Large intestine (tissue), 3 donors: ENCODE measurements around the gene POLA2. TPM values are rescaled to one million over a fixed set of nuclear protein-coding genes. Genes with fewer than 3 reads are reported as not detected.
"Not testable (repeated sequence)": the region's sequence is repeated elsewhere in the genome, so short reads cannot be mapped to it uniquely, and the experiment has no call there.

Experiments used
- DNase-seq, 2 donors: peaks; one replicate each; pipeline versions ENCODE4 v3.0.0 to v3.0.0-alpha.2; 2013
- H3K27ac ChIP-seq: one replicate; pipeline ENCODE4 v1.5.1; 2013; ENCODE audit warnings: low read length
- H3K27me3 ChIP-seq: 2 replicates; pipeline ENCODE4 v1.6.1; 2013; ENCODE audit warnings: low read length; ENCODE audit not compliant: control insufficient read depth, insufficient read depth
- H3K36me3 ChIP-seq: 2 replicates; pipeline ENCODE4 v1.6.1; 2013; ENCODE audit warnings: low read length; ENCODE audit not compliant: control insufficient read depth, insufficient read depth
- H3K4me1 ChIP-seq: one replicate; pipeline ENCODE4 v1.6.1; 2013; ENCODE audit warnings: low read length; ENCODE audit not compliant: control insufficient read depth, insufficient read depth
- H3K4me3 ChIP-seq: one replicate; pipeline ENCODE4 v1.5.1; 2013; ENCODE audit warnings: low read length
- H3K9me3 ChIP-seq: one replicate; pipeline ENCODE4 v1.6.1; 2013; ENCODE audit warnings: mild to moderate bottlenecking, low read depth, low read length, moderate library complexity; ENCODE audit not compliant: control insufficient read depth
- WGBS: methylation state at CpG from one replicate; pipeline ENCODE4 v1.1.5; 2013; ENCODE audit warnings: low lambda C conversion rate; ENCODE audit not compliant: insufficient coverage; 5-methylcytosine and 5-hydroxymethylcytosine counted together
- polyA plus RNA-seq: library from polyadenylated mRNA; unstranded; fragments of 120-200 nt; gene quantifications from one replicate; pipeline ENCODE4 v1.2.1, GENCODE V29; 2013

Gene POLA2
- polyA plus RNA-seq, 1 donor = 13.6 TPM

DNA sequence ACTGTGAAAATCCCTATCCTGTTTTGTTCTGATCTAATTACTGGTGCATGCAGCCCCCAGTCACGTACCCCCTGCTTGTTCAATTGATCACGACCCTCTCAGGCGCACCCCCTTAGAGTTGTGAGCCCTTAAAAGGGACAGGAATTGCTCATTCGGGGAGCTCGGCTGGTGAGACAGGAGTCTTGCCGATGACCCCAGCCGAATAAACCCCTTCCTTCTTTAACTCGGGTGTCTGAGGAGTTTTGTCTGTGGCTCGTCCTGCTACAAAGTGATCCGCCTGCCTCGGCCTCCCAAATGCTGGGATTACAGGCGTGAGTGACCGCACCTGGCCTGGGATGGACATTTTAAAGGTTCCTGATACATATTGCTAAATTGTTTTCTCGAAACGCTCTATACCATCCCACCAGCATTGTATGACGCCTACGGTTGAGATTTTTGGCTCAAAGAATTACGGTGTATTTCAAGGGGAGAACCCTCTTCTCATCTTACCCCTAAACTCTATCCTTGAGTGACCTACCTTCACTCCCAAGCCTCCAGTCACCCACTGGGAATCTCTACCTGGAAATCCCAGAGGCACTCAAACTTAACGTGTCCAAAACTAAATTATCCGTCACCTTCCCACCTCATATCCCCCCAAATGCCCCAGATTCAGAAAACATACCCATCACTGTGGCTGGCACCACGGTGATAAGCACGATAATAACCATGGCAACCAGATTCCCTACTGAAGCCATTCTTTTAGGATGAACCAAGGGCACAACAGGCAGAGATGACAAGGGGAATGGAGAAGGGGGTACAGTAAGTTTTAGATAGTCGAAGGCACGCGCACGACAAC is 789 bp upstream of the POLA2 start:
- Histone ChIP-seq H3K27ac (peak overlapping the region; percentile 56), H3K4me3 (peak overlapping the region; percentile 59), H3K36me3 (no peaks in the 10 kb centered on the region), H3K27me3 (no peaks in the 10 kb centered on the region), H3K4me1 (peaks cover 10% of the 10 kb centered on the region), H3K9me3 (no peaks in the 10 kb centered on the region)
- no peak for DNase-seq
- WGBS = no CpG with 5 or more reads among the region's 26 CpGs

DNA sequence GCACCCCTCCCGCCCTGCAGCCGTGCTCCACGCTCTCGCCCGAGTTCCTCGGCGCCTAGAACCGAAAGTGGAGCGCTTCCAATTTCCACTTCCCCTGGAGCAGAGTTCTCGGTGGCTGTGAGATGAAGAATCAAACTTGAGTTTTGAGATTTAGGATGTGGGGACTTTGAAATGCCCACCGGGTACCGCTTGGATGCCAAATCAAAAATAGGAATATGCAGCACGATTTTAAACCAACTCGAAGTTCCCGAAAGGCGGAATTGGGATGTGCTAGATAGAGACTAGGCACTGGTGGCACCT is 569 bp downstream of the POLA2 start:
- WGBS = 0% methylated on average over 4 of the region's 16 CpGs
- Histone ChIP-seq H3K9me3 (no peaks in the 10 kb centered on the region), H3K36me3 (peaks cover under 1% of the 10 kb centered on the region), H3K4me3 (peak overlapping the region; percentile 92), H3K27me3 (no peaks in the 10 kb centered on the region), H3K4me1 (peaks cover 10% of the 10 kb centered on the region), H3K27ac (peak overlapping the region; percentile 84)
- DNase-seq = no peak

DNA sequence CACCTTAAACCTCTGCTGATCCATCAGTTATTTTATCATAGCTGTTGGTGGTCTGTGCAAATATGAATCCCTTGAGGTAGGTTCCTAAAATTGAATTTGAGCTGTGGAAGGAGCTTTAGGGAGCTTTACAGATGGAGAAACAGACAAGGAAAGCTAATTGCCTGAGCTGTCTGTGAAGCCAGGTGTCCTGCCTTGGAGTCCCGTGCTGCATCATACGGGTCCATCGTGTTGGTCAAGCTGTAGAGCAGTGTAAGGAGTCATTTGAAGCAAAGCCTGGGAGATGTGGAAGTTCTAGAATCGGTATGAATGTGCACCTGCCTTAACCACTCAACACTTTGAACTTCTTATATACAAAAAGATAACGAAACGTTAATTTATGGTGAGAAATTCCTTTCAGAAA is 1.0 kb downstream of the POLA2 start:
- Histone ChIP-seq H3K4me1 (peaks cover 10% of the 10 kb centered on the region), H3K4me3 (peak overlapping the region; percentile 92), H3K9me3 (no peaks in the 10 kb centered on the region), H3K27ac (no peak overlapping the region), H3K36me3 (peaks cover 5% of the 10 kb centered on the region), H3K27me3 (no peaks in the 10 kb centered on the region)
- WGBS = 60% methylated on average over 1 of the region's 6 CpGs
- no peak for DNase-seq

DNA sequence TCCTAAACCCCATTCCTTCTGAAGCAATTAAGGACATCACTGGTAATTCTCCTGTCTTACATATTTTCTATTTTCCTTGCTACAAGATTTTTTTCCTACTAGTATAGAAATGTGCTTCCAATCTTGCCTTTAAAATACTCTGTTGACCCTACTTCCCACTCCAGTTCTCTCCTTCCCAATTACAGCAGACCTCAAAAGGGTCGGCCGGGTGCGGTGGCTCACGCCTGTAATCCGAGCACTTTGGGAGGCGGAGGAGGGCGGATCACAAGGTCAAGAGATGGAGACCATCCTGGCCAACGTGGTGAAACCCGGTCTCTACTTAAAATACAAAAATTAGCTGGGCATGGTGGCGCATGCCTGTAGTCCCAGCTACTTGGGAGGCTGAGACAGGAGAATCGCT is 3.0 kb downstream of the POLA2 start:
- H3K4me1 ChIP-seq, H3K27ac ChIP-seq, H3K27me3 ChIP-seq, H3K9me3 ChIP-seq, H3K4me3 ChIP-seq, DNase-seq: not testable (repeated sequence)
- H3K36me3 ChIP-seq = peaks cover 12% of the 10 kb centered on the region
- no CpG with 5 or more reads among the region's 11 CpGs for WGBS

DNA sequence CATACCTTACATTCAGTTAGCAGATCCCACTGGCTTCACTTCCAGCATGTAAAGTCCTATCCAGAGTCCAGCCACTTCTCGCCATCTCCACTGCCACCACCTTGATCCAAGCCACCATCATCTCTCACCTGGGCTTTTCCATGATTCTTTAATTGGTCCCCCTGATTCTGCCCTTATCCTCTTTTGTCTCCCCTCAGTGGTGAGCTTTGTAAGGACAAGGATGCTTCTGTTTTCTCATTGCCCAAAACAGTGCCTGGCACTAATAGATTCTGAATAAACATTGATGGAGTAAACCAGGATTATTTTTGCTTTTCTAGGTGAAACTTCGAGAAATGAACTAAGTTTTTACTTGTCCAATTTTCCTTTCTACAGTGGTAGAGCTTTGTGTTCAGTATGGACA is 4.4 kb downstream of the POLA2 start:
- H3K4me1 ChIP-seq = peaks cover 8% of the 10 kb centered on the region
- 86% methylated on average over 1 of the region's 2 CpGs for WGBS
- no peak overlapping the region for H3K27ac ChIP-seq
- DNase-seq = no peak
- no peak overlapping the region for H3K4me3 ChIP-seq
- H3K9me3 ChIP-seq = no peaks in the 10 kb centered on the region
- peaks cover 16% of the 10 kb centered on the region for H3K36me3 ChIP-seq
- H3K27me3 ChIP-seq = no peaks in the 10 kb centered on the region

DNA sequence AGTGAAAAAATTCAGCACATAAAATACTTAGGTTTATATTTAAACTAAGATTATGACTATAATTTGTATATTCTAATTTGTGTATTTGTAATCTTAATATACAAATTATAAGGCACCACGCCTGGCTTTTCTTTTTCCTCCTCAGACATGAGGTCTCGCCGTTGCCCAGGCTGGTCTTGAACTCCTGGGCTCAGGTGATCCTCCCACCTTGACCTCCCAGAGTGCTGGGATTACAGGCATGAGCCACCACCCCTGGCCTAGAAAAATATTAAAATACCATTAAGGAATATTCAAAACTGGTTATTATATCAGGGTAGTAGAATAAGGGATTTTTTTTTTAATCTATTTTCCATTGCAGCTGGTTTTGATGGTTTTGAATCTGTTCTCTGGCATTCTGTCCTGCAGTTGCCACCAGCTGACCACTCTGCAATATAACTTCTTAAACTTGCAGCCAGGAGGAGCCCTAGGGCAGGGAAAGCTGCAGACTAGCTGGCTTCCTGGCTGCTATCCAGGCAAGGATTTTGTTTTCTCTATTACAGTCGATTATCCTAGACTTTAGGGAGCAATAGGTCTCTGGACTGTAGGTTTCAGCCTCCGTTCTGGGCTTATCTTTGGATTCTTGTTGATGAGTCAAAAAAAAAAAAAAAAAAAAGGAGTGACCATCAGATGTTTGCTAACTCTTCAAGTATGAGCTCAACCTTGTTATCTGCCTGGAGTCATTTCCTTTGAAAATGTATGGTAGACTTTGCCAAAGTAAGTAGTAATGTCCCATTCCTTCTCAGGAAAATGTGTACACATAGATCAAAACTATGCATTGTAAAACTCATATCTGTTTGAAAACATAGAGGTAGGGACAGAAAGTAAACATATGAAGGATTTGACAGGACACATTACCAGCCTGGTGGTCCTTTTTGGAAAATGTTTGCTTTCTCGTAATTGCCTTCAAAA is 13.2 kb downstream of the POLA2 start:
- WGBS = 10% methylated on average over 2 of the region's 6 CpGs
- peak overlapping the region; percentile 74 for H3K27ac ChIP-seq
- H3K27me3 ChIP-seq = no peaks in the 10 kb centered on the region
- H3K9me3 ChIP-seq = no peaks in the 10 kb centered on the region
- no peak overlapping the region for H3K4me3 ChIP-seq
- peaks cover 42% of the 10 kb centered on the region for H3K4me1 ChIP-seq
- DNase-seq = peak; percentile 88 to 93
- H3K36me3 ChIP-seq = peaks cover 8% of the 10 kb centered on the region

DNA sequence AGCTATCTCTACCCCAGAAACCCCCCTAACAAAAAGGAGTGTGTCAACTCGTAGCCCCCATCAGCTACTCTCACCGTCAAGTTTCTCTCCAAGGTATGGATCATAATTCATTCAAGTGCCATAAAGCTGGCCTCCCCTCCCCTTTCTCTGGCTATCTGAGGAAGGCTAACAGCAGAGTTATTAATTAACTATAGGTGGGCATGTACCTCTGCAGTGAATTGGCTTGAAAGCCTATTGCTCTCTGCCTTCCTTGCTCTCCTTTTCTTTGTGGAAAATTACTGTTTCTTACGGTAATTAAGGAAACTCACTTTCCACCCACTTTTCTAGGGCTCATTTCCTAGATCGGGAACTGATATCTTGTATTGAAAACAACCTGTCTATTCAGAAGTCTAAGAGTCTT is 14.1 kb downstream of the POLA2 start:
- Histone ChIP-seq H3K27me3 (no peaks in the 10 kb centered on the region), H3K27ac (peak overlapping the region; percentile 74), H3K9me3 (no peaks in the 10 kb centered on the region), H3K4me3 (no peak overlapping the region), H3K36me3 (peaks cover 6% of the 10 kb centered on the region), H3K4me1 (peaks cover 46% of the 10 kb centered on the region)
- DNase-seq = peak; percentile 44 to 82
- WGBS = no CpG with 5 or more reads among the region's 4 CpGs

DNA sequence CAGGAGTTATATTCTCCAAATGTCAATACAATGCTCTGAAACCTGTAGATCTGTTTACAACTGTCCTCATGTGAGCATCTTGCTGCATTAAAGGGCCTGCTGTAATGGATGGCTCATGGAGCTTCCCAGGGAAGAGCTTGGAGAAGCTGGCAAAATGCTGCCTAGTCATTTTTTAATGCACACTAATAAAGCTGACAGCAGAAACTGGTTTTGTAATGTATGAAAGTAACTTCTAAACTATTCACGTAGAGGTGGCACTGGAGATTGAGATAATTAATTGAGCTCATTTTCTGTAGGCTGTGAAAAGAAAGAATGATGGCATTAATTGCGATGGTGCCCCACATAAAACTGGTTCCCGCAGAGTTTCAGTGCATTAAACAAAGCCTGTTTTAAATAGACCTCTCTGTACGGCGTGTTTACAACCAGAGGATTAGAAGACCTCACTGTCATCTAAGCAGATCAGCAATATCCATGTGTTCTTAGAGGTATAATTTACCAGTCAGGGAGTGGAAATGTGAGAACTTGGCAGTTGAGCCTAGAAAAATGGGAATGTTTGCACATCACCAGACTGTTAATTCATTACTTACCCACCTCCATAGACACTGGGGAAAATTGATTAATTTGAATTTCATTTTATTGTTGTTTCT is 16.0 kb downstream of the POLA2 start:
- Histone ChIP-seq H3K9me3 (no peaks in the 10 kb centered on the region), H3K27me3 (no peaks in the 10 kb centered on the region), H3K4me1 (peaks cover 46% of the 10 kb centered on the region), H3K27ac (no peak overlapping the region), H3K4me3 (no peak overlapping the region), H3K36me3 (peaks cover 23% of the 10 kb centered on the region)
- no CpG with 5 or more reads among the region's 5 CpGs for WGBS
- DNase-seq = no peak

DNA sequence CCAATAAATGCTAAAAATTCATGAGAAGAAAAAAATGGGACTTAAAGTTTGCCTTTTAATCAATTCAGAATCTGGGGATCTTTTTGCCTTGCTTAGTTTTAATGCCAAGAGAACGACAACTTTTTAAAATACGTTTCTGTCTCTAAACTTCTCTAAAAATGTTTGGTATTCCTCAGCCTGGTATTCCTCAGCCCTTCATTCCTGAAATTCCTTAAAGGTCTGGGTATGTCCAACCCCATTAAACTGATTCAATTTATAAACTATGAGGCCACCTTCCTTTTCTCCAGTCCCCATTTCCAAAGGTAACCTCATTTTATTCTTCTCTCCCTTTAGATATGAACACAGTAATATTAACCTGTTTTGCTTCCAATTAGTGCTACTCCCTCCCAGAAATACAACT is 16.6 kb downstream of the POLA2 start:
- peaks cover 46% of the 10 kb centered on the region for H3K4me1 ChIP-seq
- H3K27ac ChIP-seq = no peak overlapping the region
- H3K36me3 ChIP-seq = peaks cover 24% of the 10 kb centered on the region
- no peaks in the 10 kb centered on the region for H3K9me3 ChIP-seq
- WGBS = 80% methylated on average over 2 of the region's 2 CpGs
- H3K4me3 ChIP-seq = no peak overlapping the region
- no peaks in the 10 kb centered on the region for H3K27me3 ChIP-seq
- DNase-seq = no peak

DNA sequence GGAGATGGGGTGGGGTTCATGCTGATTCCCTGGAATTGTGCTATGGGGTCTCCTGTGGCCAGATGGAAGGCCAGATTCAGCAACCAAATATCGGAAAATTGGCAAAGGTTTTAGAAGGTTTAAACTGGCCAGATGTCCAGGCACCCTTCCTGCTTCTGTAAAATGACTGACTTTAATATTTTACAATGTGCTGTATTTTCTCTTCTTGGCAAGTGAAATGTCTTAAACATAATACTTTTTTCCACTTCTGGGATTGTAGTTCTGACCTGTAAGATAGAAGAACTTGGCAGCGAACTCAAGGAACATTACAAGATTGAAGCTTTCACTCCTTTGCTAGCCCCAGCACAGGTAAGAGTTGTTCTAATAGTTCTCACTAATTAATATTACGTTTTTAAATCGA is 17.5 kb downstream of the POLA2 start:
- WGBS = 83% methylated on average over 1 of the region's 4 CpGs
- H3K4me3 ChIP-seq = no peak overlapping the region
- H3K9me3 ChIP-seq = no peaks in the 10 kb centered on the region
- H3K36me3 ChIP-seq = peaks cover 24% of the 10 kb centered on the region
- peaks cover 42% of the 10 kb centered on the region for H3K4me1 ChIP-seq
- H3K27me3 ChIP-seq = no peaks in the 10 kb centered on the region
- H3K27ac ChIP-seq = peak overlapping the region; percentile 52
- no peak for DNase-seq
